Measurements from ENCODE around the gene NEUROG1. TPM values are rescaled to one million over a fixed set of nuclear protein-coding genes. Genes with fewer than 3 reads are reported as not detected.
"Not testable (repeated sequence)": the region's sequence is repeated elsewhere in the genome, so short reads cannot be mapped to it uniquely, and the experiment has no call there.

NEUROG1 gene
- total and polyA plus RNA-seq, 2 donors, result 0.14 to 0.32 TPM

GRCh38 chr5:135533334-135533733, 2.4 kb downstream of the NEUROG1 start:
- H3K27ac ChIP-seq (ENCODE audit: low read depth in 1 of 2, low read length in 1 of 2), result no peak overlapping the region
- H3K4me1 ChIP-seq (ENCODE audit: control insufficient read depth in 2 of 2, insufficient read depth in 2 of 2, low read length in 2 of 2), result no peaks in the 10 kb centered on the region
- H3K36me3 ChIP-seq (ENCODE audit: control insufficient read depth in 2 of 2, insufficient read depth in 2 of 2, low read length in 1 of 2), result no peaks in the 10 kb centered on the region
- peaks cover 54 to 87% of the 10 kb centered on the region in 2 donors for H3K27me3 ChIP-seq (ENCODE audit: control insufficient read depth in 2 of 2, insufficient read depth in 1 of 2, low read length in 1 of 2)
- DNase-seq (ENCODE audit: low read depth in 6 of 9, low spot score in 9 of 9), result no peak
- no peaks in the 10 kb centered on the region for H3K9me3 ChIP-seq (ENCODE audit: control insufficient read depth in 2 of 2, insufficient read depth in 1 of 2, low read length in 1 of 2)
- WGBS, result 38% methylated on average over 3 of the region's 3 CpGs
- no peak overlapping the region for H3K4me3 ChIP-seq (ENCODE audit: low read length in 2 of 2)

GRCh38 chr5:135529576-135529975, 6.2 kb downstream of the NEUROG1 start:
- not testable (repeated sequence) for H3K9me3 ChIP-seq (ENCODE audit: control insufficient read depth in 2 of 2, insufficient read depth in 1 of 2, low read length in 1 of 2); H3K36me3 ChIP-seq (ENCODE audit: control insufficient read depth in 2 of 2, insufficient read depth in 2 of 2, low read length in 1 of 2); H3K4me3 ChIP-seq (ENCODE audit: low read length in 2 of 2); H3K27ac ChIP-seq (ENCODE audit: low read depth in 1 of 2, low read length in 1 of 2); DNase-seq (ENCODE audit: low read depth in 6 of 9, low spot score in 9 of 9); H3K4me1 ChIP-seq (ENCODE audit: control insufficient read depth in 2 of 2, insufficient read depth in 2 of 2, low read length in 2 of 2)
- WGBS, result 80% methylated on average over 5 of the region's 5 CpGs
- peaks cover 21 to 55% of the 10 kb centered on the region in 2 donors for H3K27me3 ChIP-seq (ENCODE audit: control insufficient read depth in 2 of 2, insufficient read depth in 1 of 2, low read length in 1 of 2)

GRCh38 chr5:135526924-135527323, 8.8 kb downstream of the NEUROG1 start:
- no peak overlapping the region for H3K4me3 ChIP-seq (ENCODE audit: low read length in 2 of 2)
- DNase-seq (ENCODE audit: low read depth in 6 of 9, low spot score in 9 of 9), result no peak
- H3K27me3 ChIP-seq (ENCODE audit: control insufficient read depth in 2 of 2, insufficient read depth in 1 of 2, low read length in 1 of 2), result peaks cover 5 to 31% of the 10 kb centered on the region in 2 donors
- no peaks in the 10 kb centered on the region for H3K4me1 ChIP-seq (ENCODE audit: control insufficient read depth in 2 of 2, insufficient read depth in 2 of 2, low read length in 2 of 2)
- no peaks in the 10 kb centered on the region for H3K36me3 ChIP-seq (ENCODE audit: control insufficient read depth in 2 of 2, insufficient read depth in 2 of 2, low read length in 1 of 2)
- H3K9me3 ChIP-seq (ENCODE audit: control insufficient read depth in 2 of 2, insufficient read depth in 1 of 2, low read length in 1 of 2), result no peaks in the 10 kb centered on the region
- H3K27ac ChIP-seq (ENCODE audit: low read depth in 1 of 2, low read length in 1 of 2), result no peak overlapping the region

GRCh38 chr5:135521964-135522363, 13.8 kb downstream of the NEUROG1 start:
- Histone ChIP-seq H3K9me3 (ENCODE audit: control insufficient read depth in 2 of 2, insufficient read depth in 1 of 2, low read length in 1 of 2) (no peaks in the 10 kb centered on the region), H3K4me3 (ENCODE audit: low read length in 2 of 2) (no peak overlapping the region), H3K27ac (ENCODE audit: low read depth in 1 of 2, low read length in 1 of 2) (no peak overlapping the region), H3K27me3 (ENCODE audit: control insufficient read depth in 2 of 2, insufficient read depth in 1 of 2, low read length in 1 of 2) (peaks cover 0 to 6% of the 10 kb centered on the region in 2 donors), H3K4me1 (ENCODE audit: control insufficient read depth in 2 of 2, insufficient read depth in 2 of 2, low read length in 2 of 2) (no peaks in the 10 kb centered on the region), H3K36me3 (ENCODE audit: control insufficient read depth in 2 of 2, insufficient read depth in 2 of 2, low read length in 1 of 2) (no peaks in the 10 kb centered on the region)
- 63% methylated on average over 2 of the region's 2 CpGs for WGBS
- no peak for DNase-seq (ENCODE audit: low read depth in 6 of 9, low spot score in 9 of 9)

- no peaks in the 10 kb centered on the region for H3K9me3 ChIP-seq (ENCODE audit: control insufficient read depth in 2 of 2, insufficient read depth in 1 of 2, low read length in 1 of 2)
- DNase-seq (ENCODE audit: low read depth in 6 of 9, low spot score in 9 of 9), result no peak
- H3K4me1 ChIP-seq (ENCODE audit: control insufficient read depth in 2 of 2, insufficient read depth in 2 of 2, low read length in 2 of 2), result no peaks in the 10 kb centered on the region
- no peak overlapping the region for H3K27ac ChIP-seq (ENCODE audit: low read depth in 1 of 2, low read length in 1 of 2)
- no peak overlapping the region for H3K4me3 ChIP-seq (ENCODE audit: low read length in 2 of 2)
- WGBS, result 84% methylated on average over 4 of the region's 4 CpGs
- H3K27me3 ChIP-seq (ENCODE audit: control insufficient read depth in 2 of 2, insufficient read depth in 1 of 2, low read length in 1 of 2), result no peaks in the 10 kb centered on the region
- H3K36me3 ChIP-seq (ENCODE audit: control insufficient read depth in 2 of 2, insufficient read depth in 2 of 2, low read length in 1 of 2), result no peaks in the 10 kb centered on the region
Observed at GRCh38 chr5:135517631-135518030, 18.1 kb downstream of the NEUROG1 start.

- DNase-seq (ENCODE audit: low read depth in 6 of 9, low spot score in 9 of 9), result no peak
- 96% methylated on average over 3 of the region's 3 CpGs for whole genome bisulfite sequencing
Observed at GRCh38 chr5:135514116-135514515, 21.6 kb downstream of the NEUROG1 start.

GRCh38 chr5:135511761-135512575, 23.8 kb downstream of the NEUROG1 start:
- Histone ChIP-seq H3K9me3 (ENCODE audit: control insufficient read depth in 2 of 2, insufficient read depth in 1 of 2, low read length in 1 of 2) (no peaks in the 10 kb centered on the region), H3K36me3 (ENCODE audit: control insufficient read depth in 2 of 2, insufficient read depth in 2 of 2, low read length in 1 of 2) (no peaks in the 10 kb centered on the region), H3K4me3 (ENCODE audit: low read length in 2 of 2) (no peak overlapping the region), H3K27ac (ENCODE audit: low read depth in 1 of 2, low read length in 1 of 2) (no peak overlapping the region), H3K4me1 (ENCODE audit: control insufficient read depth in 2 of 2, insufficient read depth in 2 of 2, low read length in 2 of 2) (no peaks in the 10 kb centered on the region), H3K27me3 (ENCODE audit: control insufficient read depth in 2 of 2, insufficient read depth in 1 of 2, low read length in 1 of 2) (peaks cover 19 to 35% of the 10 kb centered on the region in 2 donors)
- WGBS, result 99% methylated on average over 1 of the region's 1 CpG
- no peak for DNase-seq (ENCODE audit: low read depth in 6 of 9, low spot score in 9 of 9)

More at GRCh38 chr5:135514116-135514515, 21.6 kb downstream of the NEUROG1 start:
- Histone ChIP-seq H3K27me3 (ENCODE audit: control insufficient read depth in 2 of 2, insufficient read depth in 1 of 2, low read length in 1 of 2) (peaks cover 6 to 18% of the 10 kb centered on the region in 2 donors), H3K4me3 (ENCODE audit: low read length in 2 of 2) (no peak overlapping the region), H3K27ac (ENCODE audit: low read depth in 1 of 2, low read length in 1 of 2) (no peak overlapping the region), H3K36me3 (ENCODE audit: control insufficient read depth in 2 of 2, insufficient read depth in 2 of 2, low read length in 1 of 2) (no peaks in the 10 kb centered on the region), H3K9me3 (ENCODE audit: control insufficient read depth in 2 of 2, insufficient read depth in 1 of 2, low read length in 1 of 2) (no peaks in the 10 kb centered on the region), H3K4me1 (ENCODE audit: control insufficient read depth in 2 of 2, insufficient read depth in 2 of 2, low read length in 2 of 2) (no peaks in the 10 kb centered on the region)

- no peak for DNase-seq (ENCODE audit: low read depth in 6 of 9, low spot score in 9 of 9)
- 83% methylated on average over 6 of the region's 6 CpGs for WGBS
- no peak overlapping the region for H3K4me3 ChIP-seq (ENCODE audit: low read length in 2 of 2)
- H3K9me3 ChIP-seq (ENCODE audit: control insufficient read depth in 2 of 2, insufficient read depth in 1 of 2, low read length in 1 of 2), result no peaks in the 10 kb centered on the region
- no peak overlapping the region for H3K27ac ChIP-seq (ENCODE audit: low read depth in 1 of 2, low read length in 1 of 2)
- H3K36me3 ChIP-seq (ENCODE audit: control insufficient read depth in 2 of 2, insufficient read depth in 2 of 2, low read length in 1 of 2), result no peaks in the 10 kb centered on the region
- H3K4me1 ChIP-seq (ENCODE audit: control insufficient read depth in 2 of 2, insufficient read depth in 2 of 2, low read length in 2 of 2), result no peaks in the 10 kb centered on the region
- peaks cover 20 to 37% of the 10 kb centered on the region in 2 donors for H3K27me3 ChIP-seq (ENCODE audit: control insufficient read depth in 2 of 2, insufficient read depth in 1 of 2, low read length in 1 of 2)
Observed at GRCh38 chr5:135509995-135510394, 25.8 kb downstream of the NEUROG1 start.

- no peaks in the 10 kb centered on the region for H3K4me1 ChIP-seq (ENCODE audit: control insufficient read depth in 2 of 2, insufficient read depth in 2 of 2, low read length in 2 of 2)
- H3K4me3 ChIP-seq (ENCODE audit: low read length in 2 of 2), result no peak overlapping the region
- WGBS, result 9% methylated on average over 16 of the region's 16 CpGs
- H3K36me3 ChIP-seq (ENCODE audit: control insufficient read depth in 2 of 2, insufficient read depth in 2 of 2, low read length in 1 of 2), result no peaks in the 10 kb centered on the region
- DNase-seq (ENCODE audit: low read depth in 6 of 9, low spot score in 9 of 9), result peak in 2 of 9 donors; percentile 17 to 22
- no peaks in the 10 kb centered on the region for H3K9me3 ChIP-seq (ENCODE audit: control insufficient read depth in 2 of 2, insufficient read depth in 1 of 2, low read length in 1 of 2)
- peaks cover 20 to 41% of the 10 kb centered on the region in 2 donors for H3K27me3 ChIP-seq (ENCODE audit: control insufficient read depth in 2 of 2, insufficient read depth in 1 of 2, low read length in 1 of 2)
- H3K27ac ChIP-seq (ENCODE audit: low read depth in 1 of 2, low read length in 1 of 2), result no peak overlapping the region
Observed at GRCh38 chr5:135508496-135509005, 27.2 kb downstream of the NEUROG1 start.
